Breast epithelium (tissue), 3 donors: Measurements from ENCODE around the gene TMEM178B.

Experiments
- POLR2A ChIP-seq: fragments of 450-650 bp; IDR thresholded peaks from one replicate; pipeline ENCODE4 v1.6.1; 2016; ENCODE audit warnings: antibody characterized with exemption, mild to moderate bottlenecking, moderate library complexity
- POLR2AphosphoS5 ChIP-seq, 3 donors: sonication (generic); formaldehyde crosslinking; IDR thresholded peaks; one replicate each; pipeline ENCODE4 v1.6.1; 2017; ENCODE audit warnings: antibody characterized with exemption in 3 of 3
- TF ChIP-seq, protein P1 (sequence below), 3 donors: fragments of 450-650 bp; IDR thresholded peaks; one replicate each; pipeline ENCODE4 v1.5.1; 2016 to 2017; ENCODE audit warnings: antibody characterized with exemption in 3 of 3, mild to moderate bottlenecking in 3 of 3, moderate library complexity in 3 of 3

DNA sequence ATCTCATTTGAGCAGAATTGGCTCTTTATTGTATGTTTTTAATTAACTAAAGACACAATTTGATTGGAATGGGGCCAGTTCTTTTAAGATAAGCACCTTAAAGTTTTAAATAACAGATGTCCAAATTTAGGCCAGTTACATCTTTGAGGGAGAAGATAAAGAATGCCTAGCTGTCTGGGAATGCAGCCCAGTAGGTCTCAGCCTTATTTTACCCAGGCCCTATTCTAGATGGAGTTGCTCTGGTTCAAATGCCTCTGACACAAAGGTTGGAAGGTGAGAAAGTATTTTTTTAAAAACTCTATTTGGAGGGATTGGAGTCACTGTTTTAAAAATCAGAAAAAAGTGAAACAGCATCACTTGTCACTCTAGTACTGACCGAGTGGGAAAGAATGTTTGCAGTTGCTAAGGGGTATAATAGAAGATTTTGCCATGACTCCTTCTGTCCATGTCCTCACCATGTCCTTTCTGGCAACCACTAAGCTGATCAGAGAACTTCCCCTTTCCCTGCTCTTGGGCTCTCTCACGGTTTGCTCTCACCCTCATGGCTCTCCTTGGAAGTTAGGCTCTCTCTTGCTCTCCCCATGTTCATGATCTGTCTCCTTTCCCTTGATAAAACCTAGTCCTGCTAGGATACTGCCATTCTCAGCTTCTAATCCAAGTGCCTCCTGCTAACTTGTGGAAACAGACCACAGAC lies 239.1 kb downstream of the TMEM178B start:
- TF ChIP-seq, protein P1, sequence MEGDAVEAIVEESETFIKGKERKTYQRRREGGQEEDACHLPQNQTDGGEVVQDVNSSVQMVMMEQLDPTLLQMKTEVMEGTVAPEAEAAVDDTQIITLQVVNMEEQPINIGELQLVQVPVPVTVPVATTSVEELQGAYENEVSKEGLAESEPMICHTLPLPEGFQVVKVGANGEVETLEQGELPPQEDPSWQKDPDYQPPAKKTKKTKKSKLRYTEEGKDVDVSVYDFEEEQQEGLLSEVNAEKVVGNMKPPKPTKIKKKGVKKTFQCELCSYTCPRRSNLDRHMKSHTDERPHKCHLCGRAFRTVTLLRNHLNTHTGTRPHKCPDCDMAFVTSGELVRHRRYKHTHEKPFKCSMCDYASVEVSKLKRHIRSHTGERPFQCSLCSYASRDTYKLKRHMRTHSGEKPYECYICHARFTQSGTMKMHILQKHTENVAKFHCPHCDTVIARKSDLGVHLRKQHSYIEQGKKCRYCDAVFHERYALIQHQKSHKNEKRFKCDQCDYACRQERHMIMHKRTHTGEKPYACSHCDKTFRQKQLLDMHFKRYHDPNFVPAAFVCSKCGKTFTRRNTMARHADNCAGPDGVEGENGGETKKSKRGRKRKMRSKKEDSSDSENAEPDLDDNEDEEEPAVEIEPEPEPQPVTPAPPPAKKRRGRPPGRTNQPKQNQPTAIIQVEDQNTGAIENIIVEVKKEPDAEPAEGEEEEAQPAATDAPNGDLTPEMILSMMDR (IDR thresholded peaks at IDR 0.05): no peak
- no peak for TF ChIP-seq POLR2A
- TF ChIP-seq POLR2AphosphoS5 (IDR thresholded peaks at IDR 0.05): no peak
